PC-9 (cell line): ENCODE measurements around the gene CPNE4.

Source experiments
- CTCF ChIP-seq: fragments of 200-600 bp; sonication (generic); conservative IDR thresholded peaks from 2 replicates; pipeline ENCODE4 v1.6.1; 2017; ENCODE audit warnings: mixed run types, antibody characterized with exemption, mild to moderate bottlenecking, moderate library complexity
- EZH2 ChIP-seq: fragments of 200-600 bp; sonication (generic); IDR thresholded peaks from 2 replicates; pipeline ENCODE4 v1.8.0; 2017; ENCODE audit warnings: antibody characterized with exemption, low read depth

GRCh38 chr3:132033471-132033870 is 1.3 kb downstream of the CPNE4 start:
- TF ChIP-seq CTCF (no peak), EZH2 (no peak)
